Thoracic aorta (tissue), 2 donors: ENCODE data around the gene PVRIG. TPM values are rescaled to one million over a fixed set of nuclear protein-coding genes. Genes with fewer than 3 reads are reported as not detected.
"Not testable (repeated sequence)": the region's sequence is repeated elsewhere in the genome, so short reads cannot be mapped to it uniquely, and the experiment has no call there.

Source experiments
- ATAC-seq: fragments of 150-250 bp; one replicate; pipeline ENCODE4 v1.8.0; 2017; ENCODE audit warnings: low read depth; ENCODE audit not compliant: insufficient number of reproducible peaks, low FRiP score
- DNase-seq: peaks from one replicate; pipeline ENCODE4 v3.0.0-alpha.2; 2020; ENCODE audit warnings: low spot score
- H3K27ac ChIP-seq, 2 donors: fragments of 200-600 bp; sonication (generic); 1 replicate in 1 of 2; 2 replicates in 1 of 2; pipeline ENCODE4 v1.5.1; 2016; ENCODE audit warnings: mild to moderate bottlenecking in 2 of 2, moderate library complexity in 2 of 2
- H3K27me3 ChIP-seq: fragments of 200-600 bp; sonication (generic); replicated peaks from 2 replicates; pipeline ENCODE4 v1.6.0; 2016; ENCODE audit warnings: mild to moderate bottlenecking; ENCODE audit not compliant: insufficient read depth
- H3K36me3 ChIP-seq: fragments of 200-600 bp; sonication (generic); one replicate; pipeline ENCODE4 v1.5.1; 2016
- H3K4me1 ChIP-seq, 2 donors: fragments of 200-600 bp; sonication (generic); 1 replicate in 1 of 2; 2 replicates in 1 of 2; pipeline versions ENCODE4 v1.5.1 to v1.6.0; 2016; ENCODE audit warnings: low read depth in 2 of 2, mild to moderate bottlenecking in 1 of 2; ENCODE audit not compliant: control insufficient read depth in 1 of 2
- H3K4me3 ChIP-seq: fragments of 200-600 bp; sonication (generic); 2 replicates; pipeline ENCODE4 v1.5.1; 2016; ENCODE audit warnings: mild to moderate bottlenecking
- H3K9me3 ChIP-seq: fragments of 200-600 bp; sonication (generic); 2 replicates; pipeline ENCODE4 v1.5.1; 2016
- total RNA-seq, 2 donors: library from RNA; depleted of rRNA; stranded (reverse); fragments of >200 nt; gene quantifications; one replicate each; pipeline versions ENCODE4 v1.1.0 to v1.2.3, GENCODE V29; 2016
- TF ChIP-seq, protein P1 (sequence below): fragments of 200-600 bp; sonication (generic); IDR thresholded peaks from one replicate; pipeline ENCODE4 v1.5.1; 2019; ENCODE audit warnings: antibody characterized with exemption

PVRIG gene
- total RNA-seq, 2 donors from 2014 or later: 0.78 TPM; not detected in 1

GRCh38 chr7:100192969-100193368 lies 26.8 kb upstream of the PVRIG start:
- DNase-seq: no peak
- Histone ChIP-seq H3K36me3 (no peaks in the 10 kb centered on the region), H3K27me3 (no peaks in the 10 kb centered on the region), H3K4me1 (no peaks in the 10 kb centered on the region), H3K9me3 (no peaks in the 10 kb centered on the region), H3K27ac (no peak overlapping the region), H3K4me3 (no peak overlapping the region)
- ATAC-seq: no peak
- TF ChIP-seq, protein P1, sequence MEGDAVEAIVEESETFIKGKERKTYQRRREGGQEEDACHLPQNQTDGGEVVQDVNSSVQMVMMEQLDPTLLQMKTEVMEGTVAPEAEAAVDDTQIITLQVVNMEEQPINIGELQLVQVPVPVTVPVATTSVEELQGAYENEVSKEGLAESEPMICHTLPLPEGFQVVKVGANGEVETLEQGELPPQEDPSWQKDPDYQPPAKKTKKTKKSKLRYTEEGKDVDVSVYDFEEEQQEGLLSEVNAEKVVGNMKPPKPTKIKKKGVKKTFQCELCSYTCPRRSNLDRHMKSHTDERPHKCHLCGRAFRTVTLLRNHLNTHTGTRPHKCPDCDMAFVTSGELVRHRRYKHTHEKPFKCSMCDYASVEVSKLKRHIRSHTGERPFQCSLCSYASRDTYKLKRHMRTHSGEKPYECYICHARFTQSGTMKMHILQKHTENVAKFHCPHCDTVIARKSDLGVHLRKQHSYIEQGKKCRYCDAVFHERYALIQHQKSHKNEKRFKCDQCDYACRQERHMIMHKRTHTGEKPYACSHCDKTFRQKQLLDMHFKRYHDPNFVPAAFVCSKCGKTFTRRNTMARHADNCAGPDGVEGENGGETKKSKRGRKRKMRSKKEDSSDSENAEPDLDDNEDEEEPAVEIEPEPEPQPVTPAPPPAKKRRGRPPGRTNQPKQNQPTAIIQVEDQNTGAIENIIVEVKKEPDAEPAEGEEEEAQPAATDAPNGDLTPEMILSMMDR: no peak

DNA sequence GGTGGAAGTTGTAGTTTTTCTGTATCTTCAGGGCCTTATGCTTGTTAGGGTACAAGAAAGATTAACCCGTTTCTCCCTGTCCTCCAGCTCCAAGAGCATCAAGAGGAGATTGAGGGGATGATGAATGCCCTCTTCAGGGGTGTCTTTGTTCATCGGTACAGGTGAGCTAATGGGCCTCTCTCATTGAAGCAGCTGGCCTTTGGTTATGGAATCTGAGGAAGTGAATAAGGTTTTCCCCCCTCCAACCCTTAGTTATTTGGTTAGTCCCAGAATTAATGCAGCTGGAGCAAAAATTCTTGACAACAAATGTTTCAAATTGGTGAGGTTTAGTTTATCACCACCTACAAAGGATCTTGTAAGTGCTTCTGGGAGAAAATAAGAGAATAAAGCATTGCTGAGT lies 24.5 kb upstream of the PVRIG start:
- Histone ChIP-seq H3K27ac (no peak overlapping the region), H3K4me1 (no peaks in the 10 kb centered on the region), H3K9me3 (no peaks in the 10 kb centered on the region), H3K27me3 (no peaks in the 10 kb centered on the region), H3K4me3 (no peak overlapping the region), H3K36me3 (no peaks in the 10 kb centered on the region)
- ATAC-seq: no peak
- no peak for DNase-seq
- TF ChIP-seq, protein P1: no peak

DNA sequence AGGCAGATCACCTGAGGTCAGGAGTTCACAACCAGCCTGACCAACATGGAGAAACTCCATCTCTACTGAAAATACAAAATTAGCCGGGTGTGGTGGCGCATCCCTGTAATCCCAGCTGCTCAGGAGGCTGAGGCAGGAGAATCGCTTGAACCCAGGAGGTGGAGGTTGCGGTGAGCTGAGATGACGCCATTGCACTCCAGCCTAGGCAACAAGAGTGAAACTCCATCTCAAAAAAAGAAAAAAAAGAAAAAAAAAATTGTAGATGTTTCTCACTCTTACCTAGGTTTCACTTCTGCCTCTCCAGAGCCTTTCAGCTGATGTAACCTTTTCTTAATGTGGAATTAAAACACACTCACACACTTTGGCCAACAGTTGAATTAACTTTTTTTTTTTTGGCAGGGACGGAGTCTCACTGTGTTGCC lies 23.8 kb upstream of the PVRIG start:
- DNase-seq, ATAC-seq, H3K4me1 ChIP-seq: not testable (repeated sequence)

GRCh38 chr7:100198266-100198665 lies 21.5 kb upstream of the PVRIG start:
- ATAC-seq (no peak), DNase-seq (no peak)
- Histone ChIP-seq H3K4me1 (no peaks in the 10 kb centered on the region), H3K9me3 (no peaks in the 10 kb centered on the region), H3K36me3 (no peaks in the 10 kb centered on the region), H3K4me3 (no peak overlapping the region), H3K27me3 (no peaks in the 10 kb centered on the region), H3K27ac (no peak overlapping the region)
- TF ChIP-seq, protein P1: no peak

More for the DNA sequence above, 23.8 kb upstream of the PVRIG start:
- H3K4me3 ChIP-seq, H3K9me3 ChIP-seq, H3K27me3 ChIP-seq, H3K27ac ChIP-seq, H3K36me3 ChIP-seq: not testable (repeated sequence)

- no peak for ATAC-seq
- DNase-seq: no peak
- Histone ChIP-seq H3K4me1 (no peaks in the 10 kb centered on the region), H3K4me3 (no peak overlapping the region), H3K36me3 (no peaks in the 10 kb centered on the region), H3K27me3 (no peaks in the 10 kb centered on the region), H3K27ac (no peak overlapping the region), H3K9me3 (no peaks in the 10 kb centered on the region)
- TF ChIP-seq, protein P1: no peak
Measured at GRCh38 chr7:100200693-100201092, 19.1 kb upstream of the PVRIG start.

DNA sequence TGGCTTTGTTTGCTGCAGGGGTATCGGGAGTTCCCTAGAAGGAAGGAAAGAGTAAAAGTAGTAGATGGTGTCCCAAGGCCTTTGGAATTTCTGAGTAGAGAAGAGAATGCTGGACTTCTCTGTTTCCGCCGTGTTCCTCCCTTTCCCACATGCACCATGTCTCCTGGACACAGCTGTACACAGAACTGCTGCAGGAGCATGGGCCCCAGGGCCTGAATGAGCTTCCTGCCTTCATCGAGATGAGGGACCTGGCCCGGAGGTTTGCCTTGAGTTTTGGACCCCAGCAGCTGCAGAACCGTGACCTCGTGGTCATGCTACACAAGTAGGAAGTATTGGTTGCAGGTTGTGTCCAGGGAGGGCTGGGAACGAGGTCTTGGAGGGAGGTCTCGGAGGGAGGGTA lies 15.3 kb upstream of the PVRIG start:
- Histone ChIP-seq H3K4me1 (no peaks in the 10 kb centered on the region), H3K36me3 (no peaks in the 10 kb centered on the region), H3K27ac (no peak overlapping the region), H3K9me3 (no peaks in the 10 kb centered on the region), H3K27me3 (no peaks in the 10 kb centered on the region), H3K4me3 (no peak overlapping the region)
- ATAC-seq: no peak
- DNase-seq: no peak
- TF ChIP-seq, protein P1: no peak
